Measurements from ENCODE around the gene BMP2K. TPM values are rescaled to one million over a fixed set of nuclear protein-coding genes. Genes with fewer than 3 reads are reported as not detected.
"Not testable (repeated sequence)": the region's sequence is repeated elsewhere in the genome, so short reads cannot be mapped to it uniquely, and the experiment has no call there.

The BMP2K gene
- total and polyA plus RNA-seq, 12 donors: 4.9 to 36.5 (median 28.1) TPM

DNA sequence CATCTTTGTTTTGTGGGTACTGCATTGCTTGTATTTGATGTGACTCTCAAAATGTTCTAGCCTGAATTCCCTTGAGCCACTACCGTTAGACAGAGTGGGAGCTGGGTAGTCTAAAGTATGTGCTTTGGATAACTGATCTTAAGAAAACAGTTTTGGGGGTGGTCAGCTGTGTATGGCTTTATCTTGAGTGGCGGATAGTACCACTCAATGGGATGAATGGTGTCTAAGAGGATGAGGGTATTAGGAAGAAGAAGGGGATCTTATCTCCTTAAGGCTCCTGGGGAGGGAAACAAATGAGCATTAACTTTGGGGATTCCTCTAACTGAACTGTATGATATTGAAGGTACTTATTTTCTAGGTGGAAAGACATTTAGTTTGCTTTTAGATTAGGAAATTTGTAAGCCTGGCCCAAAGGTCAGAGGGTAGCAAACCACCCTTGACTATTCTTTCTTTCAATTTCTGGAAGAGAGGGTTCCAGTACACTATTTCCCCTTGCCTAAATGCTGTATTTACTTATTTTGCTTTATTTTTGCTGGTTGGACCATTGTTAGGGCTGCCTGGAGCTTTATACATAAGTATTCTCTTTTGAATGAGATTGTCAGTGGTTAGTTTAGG lies 11.3 kb downstream of the BMP2K start:
- TF ChIP-seq, protein P1, sequence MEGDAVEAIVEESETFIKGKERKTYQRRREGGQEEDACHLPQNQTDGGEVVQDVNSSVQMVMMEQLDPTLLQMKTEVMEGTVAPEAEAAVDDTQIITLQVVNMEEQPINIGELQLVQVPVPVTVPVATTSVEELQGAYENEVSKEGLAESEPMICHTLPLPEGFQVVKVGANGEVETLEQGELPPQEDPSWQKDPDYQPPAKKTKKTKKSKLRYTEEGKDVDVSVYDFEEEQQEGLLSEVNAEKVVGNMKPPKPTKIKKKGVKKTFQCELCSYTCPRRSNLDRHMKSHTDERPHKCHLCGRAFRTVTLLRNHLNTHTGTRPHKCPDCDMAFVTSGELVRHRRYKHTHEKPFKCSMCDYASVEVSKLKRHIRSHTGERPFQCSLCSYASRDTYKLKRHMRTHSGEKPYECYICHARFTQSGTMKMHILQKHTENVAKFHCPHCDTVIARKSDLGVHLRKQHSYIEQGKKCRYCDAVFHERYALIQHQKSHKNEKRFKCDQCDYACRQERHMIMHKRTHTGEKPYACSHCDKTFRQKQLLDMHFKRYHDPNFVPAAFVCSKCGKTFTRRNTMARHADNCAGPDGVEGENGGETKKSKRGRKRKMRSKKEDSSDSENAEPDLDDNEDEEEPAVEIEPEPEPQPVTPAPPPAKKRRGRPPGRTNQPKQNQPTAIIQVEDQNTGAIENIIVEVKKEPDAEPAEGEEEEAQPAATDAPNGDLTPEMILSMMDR (IDR thresholded peaks at IDR 0.05): no peak
- peak overlapping the region in 1 of 10 donors; percentile 11 for H3K27ac ChIP-seq
- H3K36me3 ChIP-seq: no peaks in the 10 kb centered on the region
- H3K9me3 ChIP-seq: no peaks in the 10 kb centered on the region
- peaks cover 0 to 54% (median 34%) of the 10 kb centered on the region in 9 donors for H3K4me1 ChIP-seq
- ATAC-seq (no peak), DNase-seq (no peak)
- intact Hi-C loops (cut with DNase I): no loop called here
- 72 to 74% methylated on average over 2 of the region's 2 CpGs for WGBS, 2 donors
- no peaks in the 10 kb centered on the region for H3K27me3 ChIP-seq
- H3K4me3 ChIP-seq: no peak overlapping the region

DNA sequence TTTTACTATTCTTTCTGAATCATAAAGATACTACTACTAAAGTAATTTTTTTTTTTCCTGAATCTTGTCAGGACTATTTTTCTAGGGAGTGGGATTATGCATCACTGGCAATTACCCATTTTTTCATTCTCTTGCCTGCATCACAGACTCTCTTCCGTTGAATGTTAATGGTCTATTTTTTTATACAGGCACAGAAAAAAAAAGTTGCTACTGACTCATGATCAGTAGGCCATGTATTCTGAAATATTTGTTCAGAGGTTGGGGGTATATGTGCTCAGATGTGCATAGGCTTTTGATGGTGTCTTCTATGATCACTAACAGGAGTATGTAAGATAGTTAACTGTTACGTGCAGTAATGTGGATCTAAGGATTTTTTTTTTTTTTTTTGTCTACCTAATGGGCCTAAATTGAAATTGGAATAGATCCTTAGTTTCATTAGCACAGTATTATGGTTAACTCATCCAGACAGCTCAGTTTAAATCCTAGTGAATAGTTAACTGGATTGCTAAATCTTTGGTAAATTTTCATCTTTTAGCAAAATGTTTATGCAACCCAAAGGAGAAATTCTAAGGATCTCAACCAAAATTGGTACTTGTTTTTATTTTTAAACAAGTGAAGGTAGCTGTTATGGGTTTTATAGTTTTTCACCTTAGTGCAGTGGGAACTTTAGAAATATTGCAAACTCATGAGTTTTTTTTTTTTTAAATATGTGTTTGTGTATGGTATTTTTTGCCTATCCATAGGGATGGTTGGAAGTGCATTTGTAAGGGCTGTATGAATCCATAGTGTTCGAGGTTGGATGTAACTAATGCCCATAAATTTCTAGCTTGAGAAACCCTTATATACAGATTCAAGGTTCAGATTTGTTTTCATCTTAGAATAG lies 12.1 kb downstream of the BMP2K start:
- Histone ChIP-seq H3K4me1 (peaks cover 0 to 47% (median 34%) of the 10 kb centered on the region in 9 donors), H3K27ac (no peak overlapping the region), H3K9me3 (no peaks in the 10 kb centered on the region), H3K36me3 (no peaks in the 10 kb centered on the region), H3K4me3 (no peak overlapping the region), H3K27me3 (no peaks in the 10 kb centered on the region)
- DNase-seq (no peak), ATAC-seq (no peak)
- 89 to 90% methylated on average over 3 of the region's 3 CpGs for WGBS, 2 donors
- intact Hi-C loops (cut with DNase I): no loop called here
- TF ChIP-seq, protein P1 (IDR thresholded peaks at IDR 0.05): no peak

DNA sequence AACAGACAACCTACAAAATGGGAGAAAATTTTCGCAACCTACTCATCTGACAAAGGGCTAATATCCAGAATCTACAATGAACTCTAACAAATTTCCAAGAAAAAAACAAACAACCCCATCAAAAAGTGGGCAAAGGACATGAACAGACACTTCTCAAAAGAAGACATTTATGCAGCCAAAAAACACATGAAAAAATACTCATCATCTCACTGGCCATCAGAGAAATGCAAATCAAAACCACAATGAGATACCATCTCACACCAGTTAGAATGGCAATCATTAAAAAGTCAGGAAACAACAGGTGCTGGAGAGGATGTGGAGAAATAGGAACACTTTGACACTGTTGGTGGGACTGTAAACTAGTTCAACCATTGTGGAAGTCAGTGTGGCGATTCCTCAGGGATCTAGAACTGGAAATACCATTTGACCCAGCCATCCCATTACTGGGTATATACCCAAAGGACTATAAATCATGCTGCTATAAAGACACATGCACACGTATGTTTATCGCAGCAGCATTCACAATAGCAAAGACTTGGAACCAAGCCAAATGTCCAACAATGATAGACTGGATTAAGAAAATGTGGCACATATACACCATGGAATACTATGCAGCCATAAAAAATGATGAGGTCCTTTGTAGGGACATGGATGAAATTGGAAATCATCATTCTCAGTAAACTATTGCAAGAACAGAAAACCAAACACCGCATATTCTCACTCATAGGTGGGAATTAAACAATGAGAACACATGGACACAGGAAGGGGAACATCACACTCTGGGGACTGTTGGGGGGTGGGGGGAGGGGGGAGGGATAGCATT lies 19.7 kb downstream of the BMP2K start:
- H3K27ac ChIP-seq; ATAC-seq; H3K36me3 ChIP-seq; intact Hi-C loops (cut with DNase I); H3K27me3 ChIP-seq; H3K4me3 ChIP-seq; DNase-seq; H3K9me3 ChIP-seq: not testable (repeated sequence)
- H3K4me1 ChIP-seq: peaks cover 0 to 16% (median 0%) of the 10 kb centered on the region in 9 donors
- 94 to 98% methylated on average over 4 of the region's 5 CpGs for WGBS, 2 donors

DNA sequence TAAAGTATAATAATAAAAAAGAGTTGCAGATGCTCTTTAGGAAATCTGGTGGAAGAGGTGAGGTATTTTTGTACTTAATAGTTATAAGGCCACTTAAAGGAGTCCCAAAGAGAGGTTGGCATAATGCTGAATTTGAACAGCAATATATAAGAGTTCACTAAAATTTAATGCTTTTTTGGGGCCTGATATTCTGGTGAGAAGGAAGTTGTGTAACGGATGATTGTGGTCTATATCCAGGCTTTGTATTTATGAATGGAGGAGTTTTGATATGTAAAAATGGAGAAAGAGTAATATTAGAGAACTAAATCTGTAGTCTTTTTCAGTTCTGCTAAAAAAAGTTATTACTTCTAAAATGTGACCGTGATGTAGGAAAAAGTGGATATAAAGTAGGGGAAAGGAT lies 20.4 kb downstream of the BMP2K start:
- no peak overlapping the region for H3K4me3 ChIP-seq
- H3K9me3 ChIP-seq: peaks cover 0 to 1% (median 0%) of the 10 kb centered on the region in 11 donors
- H3K36me3 ChIP-seq: peaks cover 0 to 3% (median 0%) of the 10 kb centered on the region in 9 donors
- DNase-seq: no peak
- intact Hi-C loops (cut with DNase I): no loop called here
- H3K4me1 ChIP-seq: peaks cover 0 to 16% (median 2%) of the 10 kb centered on the region in 9 donors
- WGBS, 2 donors: 85 to 87% methylated on average over 2 of the region's 2 CpGs
- TF ChIP-seq, protein P1 (IDR thresholded peaks at IDR 0.05): no peak
- no peaks in the 10 kb centered on the region for H3K27me3 ChIP-seq
- no peak for ATAC-seq
- no peak overlapping the region for H3K27ac ChIP-seq
